ENCODE results near the gene THY1.

THY1 gene

GRCh38 chr11:119370486-119371046 lies 52.4 kb downstream of the THY1 start:
- DNase-seq (ENCODE audit: low read depth in 2 of 2) = no peak

DNA sequence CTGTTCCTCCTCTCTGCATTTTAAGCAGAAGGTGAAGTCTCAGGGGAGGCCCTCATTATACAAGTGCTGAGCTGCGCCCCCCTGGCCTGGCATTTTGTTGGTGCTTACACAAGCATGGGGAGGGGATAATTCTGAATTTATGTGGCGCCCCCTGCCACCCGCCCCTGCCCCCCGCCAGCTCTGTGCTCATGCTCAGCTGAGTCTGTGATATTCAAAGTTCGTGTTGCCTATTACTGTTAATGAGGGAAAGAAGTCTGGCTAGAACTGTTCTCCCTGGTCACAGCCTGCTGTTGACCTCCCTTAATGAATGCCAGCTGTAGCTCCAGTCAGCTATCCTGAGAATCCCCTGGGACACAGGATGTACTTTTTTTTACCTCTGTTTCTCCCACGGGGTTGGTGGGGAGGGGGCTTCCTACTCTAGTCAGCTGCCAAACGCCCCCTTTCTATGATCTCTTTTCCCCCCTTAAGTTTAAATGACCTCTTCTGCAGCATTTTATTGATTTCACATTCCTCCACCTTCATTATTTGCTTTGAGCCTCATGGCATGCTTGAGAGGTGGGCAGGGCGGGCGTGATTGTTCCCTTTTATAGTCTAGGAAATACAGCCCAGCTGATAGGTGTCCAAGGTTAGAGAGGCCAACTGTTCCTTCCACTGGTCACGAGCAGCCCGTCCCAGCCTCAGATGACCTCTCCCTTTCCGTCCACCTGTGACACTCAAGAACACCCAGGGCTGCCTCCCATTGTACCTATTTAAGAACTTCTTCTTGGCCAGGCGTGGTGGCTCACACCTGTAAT lies 53.6 kb downstream of the THY1 start:
- DNase-seq (ENCODE audit: low read depth in 2 of 2) = no peak

DNA sequence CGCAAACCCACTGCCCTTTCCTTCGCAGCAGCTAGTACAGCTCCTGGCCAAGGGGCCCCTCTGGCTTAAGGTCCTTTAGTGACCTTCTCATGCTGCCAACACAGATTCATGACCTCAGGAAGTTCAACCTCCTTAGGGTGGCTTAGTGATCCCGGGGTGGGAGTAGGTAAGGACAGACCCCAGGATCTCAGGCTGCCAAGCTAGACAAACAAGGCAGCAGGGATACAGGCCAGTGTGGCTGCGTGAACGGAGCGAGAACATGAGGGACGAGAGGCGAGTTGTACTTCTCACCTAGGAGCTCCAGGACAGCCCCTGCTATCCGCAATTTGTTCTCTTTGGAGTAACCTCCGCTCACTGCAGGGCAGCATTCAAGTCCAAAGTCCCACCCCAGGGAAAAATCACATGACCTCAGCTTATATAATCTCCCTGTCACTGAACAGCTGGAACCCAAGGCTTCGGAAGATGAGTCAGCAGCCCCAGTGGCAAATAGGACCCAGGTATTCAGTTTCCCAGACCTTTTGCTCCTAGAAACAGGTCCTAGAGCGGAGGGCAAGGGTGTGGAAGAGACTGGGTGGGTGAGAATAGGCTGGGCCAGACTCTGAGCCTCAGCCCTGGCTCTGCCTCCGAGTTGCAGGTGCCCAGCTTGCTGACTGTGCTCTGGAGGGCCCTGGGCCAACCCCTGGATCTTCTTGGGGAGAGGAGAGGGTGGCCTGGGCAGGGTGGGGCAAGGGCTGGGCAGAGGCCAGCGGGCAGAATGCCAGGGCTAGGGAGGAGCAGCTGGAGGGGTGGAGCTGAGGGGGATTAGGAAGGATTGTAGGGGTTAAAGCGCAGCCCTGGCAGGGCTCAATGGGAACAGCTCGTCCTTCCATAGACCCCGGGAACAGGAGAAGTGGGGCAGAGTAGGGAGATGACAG lies 54.6 kb downstream of the THY1 start:
- DNase-seq (ENCODE audit: low read depth in 2 of 2) = no peak

- no peak for DNase-seq (ENCODE audit: low read depth in 2 of 2)
Measured at GRCh38 chr11:119367661-119368120, 55.3 kb downstream of the THY1 start.
